GM10266 (cell line): ENCODE measurements around the gene C11orf71.

Experiments used
- DNase-seq: peaks from one replicate; pipeline ENCODE4 v3.0.0; 2012; ENCODE audit errors: extremely low spot score
- TF ChIP-seq, protein P1 (sequence below): IDR thresholded peaks from 2 replicates; pipeline ENCODE4 v1.5.1; 2012; ENCODE audit warnings: mild to moderate bottlenecking, low read depth; ENCODE audit not compliant: control insufficient read depth, insufficient read depth; ENCODE audit errors: missing control alignments

Gene C11orf71, protein sequence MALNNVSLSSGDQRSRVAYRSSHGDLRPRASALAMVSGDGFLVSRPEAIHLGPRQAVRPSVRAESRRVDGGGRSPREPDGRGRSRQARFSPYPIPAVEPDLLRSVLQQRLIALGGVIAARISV

DNA sequence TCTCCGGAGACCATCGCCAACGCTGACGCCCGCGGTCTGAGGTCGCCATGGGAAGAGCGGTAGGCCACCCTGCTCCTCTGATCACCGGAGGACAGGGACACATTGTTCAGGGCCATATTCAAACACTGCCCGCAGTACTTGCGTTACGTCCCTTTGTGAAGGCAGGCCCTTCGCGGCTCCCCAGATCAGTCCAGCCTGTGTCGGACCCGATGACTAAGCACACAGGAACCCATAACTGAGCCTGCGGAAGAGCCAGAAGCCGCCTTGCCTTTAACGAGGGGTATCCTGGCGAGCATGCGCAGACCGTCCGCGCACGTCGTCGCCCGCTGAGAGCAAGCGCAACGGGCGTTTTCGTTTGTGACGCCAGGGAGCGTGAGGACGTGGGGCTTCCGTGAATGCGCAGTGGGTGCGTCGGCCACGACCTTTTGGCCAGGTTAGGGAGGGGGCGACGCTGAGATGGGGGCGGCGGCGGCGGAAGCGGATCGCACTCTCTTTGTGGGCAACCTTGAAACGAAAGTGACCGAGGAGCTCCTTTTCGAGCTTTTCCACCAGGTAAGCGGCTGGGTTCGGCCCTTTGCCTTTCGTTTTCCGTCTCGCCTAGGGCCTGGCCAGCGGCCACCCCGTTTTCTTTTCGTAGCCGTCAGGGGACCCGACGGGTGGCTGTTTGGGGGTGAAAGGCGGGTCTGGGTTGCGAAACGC, at the start of gene C11orf71, which contains the start of gene RBM7:
Gene C11orf71 (minus strand): TSS at position 296 of the 699 bp plus-strand sequence. CDS start 180 bp downstream, at position 116.
Gene RBM7 (plus strand): TSS at position 451 of the 699 bp plus-strand sequence. CDS start 6 bp downstream, at position 457.
- TF ChIP-seq, protein P1, sequence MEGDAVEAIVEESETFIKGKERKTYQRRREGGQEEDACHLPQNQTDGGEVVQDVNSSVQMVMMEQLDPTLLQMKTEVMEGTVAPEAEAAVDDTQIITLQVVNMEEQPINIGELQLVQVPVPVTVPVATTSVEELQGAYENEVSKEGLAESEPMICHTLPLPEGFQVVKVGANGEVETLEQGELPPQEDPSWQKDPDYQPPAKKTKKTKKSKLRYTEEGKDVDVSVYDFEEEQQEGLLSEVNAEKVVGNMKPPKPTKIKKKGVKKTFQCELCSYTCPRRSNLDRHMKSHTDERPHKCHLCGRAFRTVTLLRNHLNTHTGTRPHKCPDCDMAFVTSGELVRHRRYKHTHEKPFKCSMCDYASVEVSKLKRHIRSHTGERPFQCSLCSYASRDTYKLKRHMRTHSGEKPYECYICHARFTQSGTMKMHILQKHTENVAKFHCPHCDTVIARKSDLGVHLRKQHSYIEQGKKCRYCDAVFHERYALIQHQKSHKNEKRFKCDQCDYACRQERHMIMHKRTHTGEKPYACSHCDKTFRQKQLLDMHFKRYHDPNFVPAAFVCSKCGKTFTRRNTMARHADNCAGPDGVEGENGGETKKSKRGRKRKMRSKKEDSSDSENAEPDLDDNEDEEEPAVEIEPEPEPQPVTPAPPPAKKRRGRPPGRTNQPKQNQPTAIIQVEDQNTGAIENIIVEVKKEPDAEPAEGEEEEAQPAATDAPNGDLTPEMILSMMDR = no peak
- DNase-seq = peak; percentile 86

DNA sequence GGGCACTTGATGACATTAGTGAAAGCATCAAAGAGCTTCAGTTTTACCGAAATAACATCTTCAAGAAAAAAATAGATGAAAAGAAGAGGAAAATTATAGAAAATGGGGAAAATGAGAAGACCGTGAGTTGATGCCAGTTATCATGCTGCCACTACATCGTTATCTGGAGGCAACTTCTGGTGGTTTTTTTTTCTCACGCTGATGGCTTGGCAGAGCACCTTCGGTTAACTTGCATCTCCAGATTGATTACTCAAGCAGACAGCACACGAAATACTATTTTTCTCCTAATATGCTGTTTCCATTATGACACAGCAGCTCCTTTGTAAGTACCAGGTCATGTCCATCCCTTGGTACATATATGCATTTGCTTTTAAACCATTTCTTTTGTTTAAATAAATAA, 49.5 kb upstream of the C11orf71 start:
- no peak for DNase-seq
- TF ChIP-seq, protein P1 = no peak

DNA sequence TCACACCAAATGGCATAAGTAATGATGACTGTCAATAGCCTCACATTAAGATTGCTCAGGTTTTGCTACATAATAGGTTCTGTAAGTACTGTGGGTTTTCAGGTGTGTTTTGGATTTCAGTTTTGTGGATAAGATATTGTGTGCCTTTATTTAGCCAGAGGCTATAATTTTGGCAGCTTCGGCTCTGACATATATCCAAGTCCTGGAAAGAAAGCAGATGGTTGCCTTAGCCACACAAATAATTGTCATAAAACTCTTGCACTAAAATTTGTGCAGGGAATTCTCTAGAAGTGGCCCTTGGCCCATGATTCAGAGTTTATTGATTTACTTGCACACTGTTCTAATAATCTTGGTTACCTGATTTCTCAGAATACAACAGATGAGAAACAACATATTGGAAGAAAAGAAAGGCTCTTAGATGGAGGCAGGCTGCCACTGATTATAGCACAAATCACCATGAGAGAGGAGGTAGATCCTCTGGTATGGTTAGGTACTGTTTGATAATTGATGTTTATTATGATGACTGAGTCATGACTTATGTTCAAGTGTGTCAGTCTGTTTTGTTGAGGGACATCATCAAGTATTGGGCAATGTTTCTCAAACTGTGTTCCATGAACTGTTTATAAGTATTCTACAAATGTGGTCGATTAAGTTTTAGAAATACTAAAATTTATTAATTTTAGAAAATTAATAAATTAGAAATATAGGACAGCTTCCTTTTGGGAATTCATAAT, 48.6 kb upstream of the C11orf71 start:
- DNase-seq = no peak

DNA sequence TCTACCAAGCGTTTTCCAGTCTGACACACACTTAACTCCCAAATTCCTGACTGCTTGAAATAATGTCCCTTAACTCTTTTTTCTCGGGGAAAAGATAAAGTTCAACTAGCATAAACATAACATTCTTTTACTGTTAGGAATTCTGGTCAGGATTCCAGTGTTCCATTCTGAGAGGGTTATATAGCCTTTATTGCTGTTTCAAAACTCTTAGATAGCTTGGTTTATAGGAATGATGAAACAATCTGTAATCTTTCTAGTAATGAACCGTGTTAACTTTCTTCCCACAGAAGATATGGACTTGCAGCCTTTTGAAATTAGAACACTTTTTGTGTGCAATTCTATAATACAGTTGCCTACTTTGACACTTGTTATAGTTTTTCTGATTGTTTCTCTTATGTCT, 47.6 kb upstream of the C11orf71 start:
- DNase-seq = no peak

More for the DNA sequence above, 48.6 kb upstream of the C11orf71 start:
- TF ChIP-seq, protein P1 = no peak

DNA sequence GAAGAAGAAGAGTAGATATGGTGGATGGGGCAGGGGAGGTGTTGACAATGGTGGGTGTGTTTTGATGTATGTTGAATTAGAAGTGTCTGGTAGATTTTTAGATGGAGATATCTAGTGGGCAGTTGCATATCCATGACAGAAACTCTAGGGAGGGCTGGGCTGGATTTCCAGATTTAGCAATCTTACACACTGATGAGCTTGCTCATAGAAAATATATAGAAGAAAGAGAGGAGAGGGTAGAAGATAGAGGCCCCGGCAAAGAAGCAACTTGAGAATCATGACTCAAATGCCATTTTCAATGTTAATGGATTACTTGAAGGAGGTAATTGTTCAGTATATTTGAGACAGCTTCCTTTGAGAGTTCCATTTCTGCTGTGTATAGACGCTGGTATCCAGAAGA, 47.1 kb upstream of the C11orf71 start:
- TF ChIP-seq, protein P1 = no peak
- DNase-seq = no peak

More for the DNA sequence above, 47.6 kb upstream of the C11orf71 start:
- TF ChIP-seq, protein P1 = no peak

DNA sequence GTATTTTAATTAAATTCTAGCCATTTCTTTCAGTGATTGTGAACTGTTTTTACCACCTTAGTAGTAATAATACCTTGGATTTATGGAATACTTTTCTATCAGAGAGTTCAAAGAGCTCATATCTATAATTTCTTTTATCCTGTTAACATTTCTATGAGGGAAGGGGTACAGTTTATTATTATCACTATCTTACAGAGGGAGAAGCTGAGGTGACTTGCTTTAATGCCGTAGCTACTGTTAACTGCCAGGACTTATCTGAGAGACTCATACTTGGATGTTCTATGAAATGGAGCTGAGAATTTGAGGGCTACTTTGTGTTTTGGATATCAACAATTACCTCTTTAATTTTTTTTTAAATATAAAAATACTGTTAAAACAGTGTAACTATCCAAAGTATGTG, 42.2 kb upstream of the C11orf71 start:
- TF ChIP-seq, protein P1 = no peak
- no peak for DNase-seq
